ENCODE results near the gene TMTC1.

DNA sequence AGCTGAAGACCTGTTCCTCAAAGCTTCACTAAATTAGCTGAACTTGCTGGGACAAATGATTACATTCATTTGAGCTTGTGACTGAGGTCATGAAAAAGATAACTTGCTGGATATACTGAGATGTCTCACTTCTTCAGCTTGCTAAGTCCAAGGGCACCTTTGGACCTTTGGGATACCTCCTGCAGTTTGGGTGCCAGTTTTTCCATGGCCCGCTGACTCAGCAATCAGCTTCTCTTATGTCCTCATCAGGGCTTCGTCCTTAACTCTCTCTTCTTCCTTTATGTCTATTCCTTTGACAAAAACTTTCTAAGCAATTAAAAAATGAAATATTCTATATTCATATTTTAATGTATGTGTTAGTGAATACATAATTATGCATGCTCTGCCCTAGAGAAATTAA, 331.9 kb downstream of the TMTC1 start:
- TF ChIP-seq EZH2 (IDR thresholded peaks at IDR 0.05; ENCODE audit: low read depth): no peak
- TF ChIP-seq, protein P1, sequence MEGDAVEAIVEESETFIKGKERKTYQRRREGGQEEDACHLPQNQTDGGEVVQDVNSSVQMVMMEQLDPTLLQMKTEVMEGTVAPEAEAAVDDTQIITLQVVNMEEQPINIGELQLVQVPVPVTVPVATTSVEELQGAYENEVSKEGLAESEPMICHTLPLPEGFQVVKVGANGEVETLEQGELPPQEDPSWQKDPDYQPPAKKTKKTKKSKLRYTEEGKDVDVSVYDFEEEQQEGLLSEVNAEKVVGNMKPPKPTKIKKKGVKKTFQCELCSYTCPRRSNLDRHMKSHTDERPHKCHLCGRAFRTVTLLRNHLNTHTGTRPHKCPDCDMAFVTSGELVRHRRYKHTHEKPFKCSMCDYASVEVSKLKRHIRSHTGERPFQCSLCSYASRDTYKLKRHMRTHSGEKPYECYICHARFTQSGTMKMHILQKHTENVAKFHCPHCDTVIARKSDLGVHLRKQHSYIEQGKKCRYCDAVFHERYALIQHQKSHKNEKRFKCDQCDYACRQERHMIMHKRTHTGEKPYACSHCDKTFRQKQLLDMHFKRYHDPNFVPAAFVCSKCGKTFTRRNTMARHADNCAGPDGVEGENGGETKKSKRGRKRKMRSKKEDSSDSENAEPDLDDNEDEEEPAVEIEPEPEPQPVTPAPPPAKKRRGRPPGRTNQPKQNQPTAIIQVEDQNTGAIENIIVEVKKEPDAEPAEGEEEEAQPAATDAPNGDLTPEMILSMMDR (conservative IDR thresholded peaks at IDR 0.05): no peak
